DMS 273 (cell line): ENCODE measurements around the gene KANSL2.
A peak's percentile ranks its signal among the peaks of the same experiment; 100 is the strongest.
"Not testable (repeated sequence)": the region's sequence is repeated elsewhere in the genome, so short reads cannot be mapped to it uniquely, and the experiment has no call there.

Experiments
- DNase-seq: peaks from one replicate; lab custom pipeline; 2025; ENCODE audit not compliant: unreplicated experiment; lab: John Stamatoyannopoulos, UW

KANSL2 gene, protein sequence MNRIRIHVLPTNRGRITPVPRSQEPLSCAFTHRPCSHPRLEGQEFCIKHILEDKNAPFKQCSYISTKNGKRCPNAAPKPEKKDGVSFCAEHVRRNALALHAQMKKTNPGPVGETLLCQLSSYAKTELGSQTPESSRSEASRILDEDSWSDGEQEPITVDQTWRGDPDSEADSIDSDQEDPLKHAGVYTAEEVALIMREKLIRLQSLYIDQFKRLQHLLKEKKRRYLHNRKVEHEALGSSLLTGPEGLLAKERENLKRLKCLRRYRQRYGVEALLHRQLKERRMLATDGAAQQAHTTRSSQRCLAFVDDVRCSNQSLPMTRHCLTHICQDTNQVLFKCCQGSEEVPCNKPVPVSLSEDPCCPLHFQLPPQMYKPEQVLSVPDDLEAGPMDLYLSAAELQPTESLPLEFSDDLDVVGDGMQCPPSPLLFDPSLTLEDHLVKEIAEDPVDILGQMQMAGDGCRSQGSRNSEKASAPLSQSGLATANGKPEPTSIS

DNA sequence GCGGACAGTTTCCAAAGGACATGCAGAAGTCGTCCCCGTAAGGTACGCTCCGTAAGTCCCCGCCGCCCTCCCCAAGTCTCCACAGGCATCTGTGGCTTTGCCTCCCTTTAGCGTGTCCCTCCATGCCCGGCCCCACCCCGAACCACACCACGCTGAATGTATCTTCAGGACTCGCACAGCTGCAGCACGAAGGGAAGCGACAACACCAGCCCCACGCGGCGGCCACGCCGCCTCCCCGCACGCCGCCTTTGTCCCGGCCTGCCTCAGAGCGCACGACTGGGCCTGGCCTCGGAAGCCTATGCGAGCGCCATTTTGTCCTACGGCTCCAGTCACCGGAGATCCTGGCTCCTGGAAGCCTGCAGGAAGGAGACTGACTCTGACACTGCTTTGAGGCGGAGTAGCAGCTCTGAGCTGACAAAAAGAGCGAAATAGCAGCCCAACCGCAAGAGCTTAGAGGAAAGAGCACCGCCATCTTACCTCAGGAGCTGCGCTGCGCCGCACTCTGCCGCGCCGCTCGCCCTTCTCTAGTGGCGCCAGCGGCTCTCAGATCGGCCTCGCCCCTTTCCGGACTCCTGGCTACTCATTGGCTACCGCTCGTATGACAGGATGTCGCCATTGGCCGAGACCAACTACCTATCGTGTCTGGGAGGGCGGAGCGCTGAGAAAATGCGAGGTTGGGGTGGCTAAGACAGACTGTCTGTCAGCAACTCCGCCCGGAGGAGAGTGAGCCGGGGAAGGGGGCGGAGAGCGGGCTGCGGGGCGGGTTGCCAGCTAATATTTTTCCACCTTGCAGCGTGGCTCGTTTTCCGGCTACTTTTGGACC lies at the start of gene KANSL2:
KANSL2 (minus strand) TSS at position 529 of the 823 bp plus-strand sequence. CDS start 606 bp downstream, outside the sequence.
- peak; percentile 98 for DNase-seq

DNA sequence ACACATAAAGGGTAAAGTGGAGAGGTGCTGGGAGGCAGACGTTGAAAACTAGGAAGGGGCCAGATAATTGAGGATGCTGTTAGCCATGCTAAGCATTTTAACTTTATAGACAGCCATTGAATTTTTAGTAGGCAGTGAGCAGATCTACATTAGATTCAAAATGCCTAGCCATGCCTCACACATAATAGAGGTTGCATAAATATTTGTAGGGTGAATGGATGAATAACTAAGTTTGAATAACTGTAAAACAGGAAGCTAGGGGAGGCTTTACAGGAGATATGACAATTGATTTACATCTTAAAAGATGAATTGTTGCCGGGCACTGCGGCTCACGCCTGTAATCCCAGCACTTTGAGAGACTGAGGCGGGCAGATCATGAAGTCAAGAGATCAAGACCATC lies 46.8 kb upstream of the KANSL2 start:
- DNase-seq, result no peak

DNA sequence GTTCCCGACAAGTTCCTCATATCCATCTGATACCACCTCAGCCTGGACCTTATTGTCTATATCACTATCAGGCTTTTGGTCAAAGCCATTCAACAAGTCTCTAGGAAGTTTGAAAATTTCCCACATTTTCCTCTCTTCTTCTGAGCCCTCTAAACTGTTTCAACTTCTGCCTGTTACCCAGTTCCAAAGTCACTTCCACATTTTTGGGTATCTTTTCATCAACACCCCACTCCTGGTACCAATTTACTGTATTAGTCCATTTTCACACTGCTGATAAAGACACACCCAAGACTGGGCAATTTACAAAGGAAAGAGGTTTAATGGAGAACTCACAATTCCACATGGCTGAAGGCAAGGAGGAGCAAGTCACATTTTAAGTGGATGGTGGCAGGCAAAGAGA lies 38.7 kb upstream of the KANSL2 start:
- DNase-seq, result not testable (repeated sequence)

DNA sequence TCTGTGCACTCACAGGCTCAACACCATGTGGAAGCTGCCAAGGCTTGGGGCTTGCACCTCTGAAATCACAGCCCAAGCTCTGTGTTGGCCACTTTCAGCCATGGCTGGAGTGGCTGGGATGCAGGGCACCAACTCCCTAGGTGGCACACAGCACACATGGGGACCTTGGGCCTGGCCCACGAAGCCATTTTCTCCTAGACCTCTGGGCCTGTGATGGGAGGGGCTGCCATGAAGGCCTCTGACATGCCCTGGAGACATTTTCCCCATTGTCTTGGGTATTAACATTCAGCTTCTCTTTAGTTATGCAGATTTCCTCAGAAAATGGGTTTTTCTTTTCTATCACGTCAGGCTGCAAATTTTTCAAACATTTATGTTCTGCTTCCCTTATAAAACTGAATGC lies 38.1 kb upstream of the KANSL2 start:
- DNase-seq, result not testable (repeated sequence)

DNA sequence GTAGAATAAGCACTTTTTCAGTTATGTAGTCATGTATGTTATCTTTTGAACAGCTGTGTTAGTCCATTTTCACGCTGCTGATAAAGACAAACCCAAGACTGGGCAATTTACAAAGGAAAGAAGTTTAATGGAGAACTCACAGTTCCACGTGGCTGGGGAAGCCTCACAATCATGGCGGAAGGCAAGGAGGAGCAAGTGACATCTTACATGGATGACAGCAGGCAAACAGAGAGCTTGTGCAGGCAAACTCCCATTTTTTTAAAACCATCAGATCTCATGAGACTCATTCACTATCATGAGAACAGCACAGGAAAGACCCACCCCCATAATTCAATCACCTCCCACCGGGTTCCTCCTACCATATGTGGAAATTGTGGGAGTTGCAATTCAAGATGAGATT lies 37.0 kb upstream of the KANSL2 start:
- DNase-seq, result not testable (repeated sequence)

DNA sequence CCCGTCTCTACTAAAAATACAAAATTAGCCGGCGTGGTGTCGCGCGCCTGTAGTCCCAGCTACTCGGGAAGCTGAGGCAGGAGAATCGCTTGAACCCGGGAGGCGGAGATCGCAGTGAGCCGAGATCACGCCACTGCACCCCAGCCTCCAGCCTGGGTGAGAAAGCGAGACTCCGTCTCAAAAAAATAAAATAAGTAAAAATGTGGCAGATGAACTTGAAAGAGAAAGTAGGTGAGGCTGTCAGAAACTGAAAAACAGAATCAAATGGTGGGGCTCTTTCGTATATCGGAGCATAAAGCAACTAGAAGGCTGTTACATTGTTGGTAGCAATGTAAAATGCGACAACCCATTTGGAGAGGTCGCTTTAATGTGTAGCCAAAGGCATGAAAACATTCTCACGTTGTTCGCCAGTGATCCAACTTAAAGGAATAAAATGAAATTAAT lies 35.2 kb upstream of the KANSL2 start:
- peak; percentile 9 for DNase-seq

DNA sequence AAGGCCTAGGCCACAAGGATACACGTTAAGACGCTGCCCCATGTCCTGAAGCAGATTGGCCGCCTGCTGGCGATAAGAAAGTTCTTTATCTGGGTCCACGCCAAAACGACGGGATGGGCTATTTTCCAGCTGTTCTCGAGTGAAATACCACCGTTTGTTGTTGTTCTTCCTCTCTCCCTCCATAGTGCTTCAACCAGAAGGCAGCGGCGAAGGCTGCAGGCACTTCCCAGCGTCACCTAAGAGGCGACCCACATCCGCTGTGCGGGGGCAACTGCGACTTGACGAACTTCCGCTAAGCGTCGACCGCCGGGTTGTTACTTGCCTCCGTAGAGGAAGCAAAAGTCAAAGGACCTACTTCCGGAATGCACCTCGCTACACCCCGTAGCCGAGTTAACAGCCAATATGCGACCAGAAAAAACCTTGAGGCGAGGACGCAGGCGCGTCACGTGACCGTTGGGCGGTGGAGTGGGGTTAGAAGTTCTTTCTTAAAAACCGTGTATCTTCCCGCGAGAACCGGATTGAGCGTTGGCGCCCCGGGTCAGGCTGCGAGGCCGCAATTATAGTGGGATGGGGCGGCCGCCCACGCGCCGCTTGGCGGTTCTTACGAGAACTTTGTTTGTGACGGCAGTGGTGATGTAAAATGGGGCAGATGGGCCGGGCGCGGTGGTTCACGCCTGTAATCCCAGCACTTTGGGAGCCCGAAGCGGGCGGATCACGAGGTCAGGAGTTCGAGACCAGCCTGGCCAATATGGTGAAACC lies 34.6 kb upstream of the KANSL2 start, which contains the start of gene CCNT1:
CCNT1 (minus strand) TSS at position 215 of the 759 bp plus-strand sequence; CDS start at position 183, 32 bp downstream.
- DNase-seq, result peak; percentile 99

DNA sequence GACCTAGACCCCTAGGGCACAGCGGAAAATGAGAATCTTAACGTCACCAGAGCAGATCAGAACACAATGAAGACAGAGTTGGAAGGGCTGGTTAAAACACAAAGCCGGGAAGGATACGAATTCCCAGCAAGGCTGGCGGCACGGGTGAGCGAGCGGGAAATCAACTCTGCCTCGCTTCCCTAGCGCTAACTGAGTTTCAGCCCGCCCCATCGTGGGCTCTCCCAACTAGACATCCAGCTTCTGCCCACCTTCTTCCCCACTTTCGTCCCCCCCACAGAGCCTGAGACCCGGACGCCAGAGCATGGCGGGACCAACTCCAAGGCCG lies 34.1 kb upstream of the KANSL2 start:
- no peak for DNase-seq

DNA sequence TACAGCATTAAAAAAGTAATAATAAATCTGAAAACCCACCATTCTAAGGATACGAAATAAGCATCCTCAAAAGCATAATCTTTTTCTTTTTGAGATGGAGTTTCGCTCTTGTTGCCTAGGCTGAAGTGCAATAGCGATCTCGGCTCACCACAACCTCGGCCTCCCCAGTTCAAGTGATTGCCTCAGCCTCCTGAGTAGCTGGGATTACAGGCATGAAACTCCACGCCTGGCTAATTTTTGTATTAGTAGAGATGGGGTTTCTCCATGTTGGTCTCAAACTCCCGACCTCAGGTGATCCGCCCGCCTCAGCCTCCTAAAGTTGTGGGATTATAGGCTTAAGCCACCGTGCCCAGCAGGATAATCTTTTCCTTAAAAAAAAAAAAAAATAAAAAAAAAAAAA lies 30.2 kb upstream of the KANSL2 start:
- no peak for DNase-seq

DNA sequence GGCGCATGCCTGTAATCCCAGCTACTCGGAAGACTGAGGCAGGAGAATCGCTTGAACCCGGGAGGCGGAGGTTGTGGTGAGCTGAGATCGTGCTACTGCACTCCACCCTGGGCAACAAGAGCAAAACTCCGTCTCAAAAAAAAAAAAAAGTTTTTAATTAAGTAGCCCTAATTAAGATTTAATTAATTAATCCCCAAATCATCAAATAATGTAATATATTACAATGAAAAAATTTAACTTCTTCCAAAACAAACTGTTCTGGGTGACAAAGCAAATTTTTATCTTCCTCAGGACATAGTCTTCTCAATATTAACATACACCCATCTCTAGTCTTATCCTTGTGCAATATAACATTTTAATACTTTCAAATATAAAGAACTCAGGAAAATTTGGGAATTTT lies 16.8 kb upstream of the KANSL2 start:
- DNase-seq, result not testable (repeated sequence)

DNA sequence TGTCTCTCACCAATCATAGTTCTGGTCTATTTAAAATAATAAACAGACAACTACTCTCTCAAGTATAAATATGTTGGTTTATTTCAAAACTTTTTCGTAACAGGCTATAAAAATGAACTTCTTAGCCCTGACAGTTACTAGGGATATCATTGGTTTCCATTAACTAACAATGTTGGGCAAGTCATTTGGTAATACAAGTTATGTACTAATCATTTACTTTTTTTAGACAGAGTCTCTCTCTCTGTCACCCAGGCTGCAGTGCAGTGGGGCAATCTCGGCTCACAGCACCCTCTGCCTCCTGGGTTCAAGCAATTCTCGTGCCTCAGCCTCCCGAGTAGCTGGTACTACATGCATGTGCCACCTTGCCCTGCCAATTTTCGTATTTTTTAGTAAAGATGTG lies 14.6 kb upstream of the KANSL2 start:
- no peak for DNase-seq

DNA sequence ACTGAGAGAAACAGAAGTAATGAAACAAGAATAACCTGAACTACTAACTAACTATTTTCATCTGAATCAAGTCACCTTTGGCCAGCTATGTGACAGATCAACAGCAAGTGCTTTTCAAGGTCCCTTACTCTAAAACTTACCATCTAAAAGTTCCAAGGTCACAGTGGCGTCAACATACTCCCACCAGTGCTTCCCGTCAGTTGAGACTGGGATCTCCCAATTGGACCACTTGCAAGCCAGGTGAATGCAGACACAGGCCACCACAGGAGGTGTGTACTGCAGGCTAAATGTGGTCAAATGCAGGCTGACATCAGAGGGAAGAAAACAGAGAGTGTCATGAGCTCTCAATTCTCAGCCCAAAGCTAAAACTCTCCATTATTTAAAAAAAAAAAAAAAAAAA lies 13.8 kb upstream of the KANSL2 start:
- no peak for DNase-seq

DNA sequence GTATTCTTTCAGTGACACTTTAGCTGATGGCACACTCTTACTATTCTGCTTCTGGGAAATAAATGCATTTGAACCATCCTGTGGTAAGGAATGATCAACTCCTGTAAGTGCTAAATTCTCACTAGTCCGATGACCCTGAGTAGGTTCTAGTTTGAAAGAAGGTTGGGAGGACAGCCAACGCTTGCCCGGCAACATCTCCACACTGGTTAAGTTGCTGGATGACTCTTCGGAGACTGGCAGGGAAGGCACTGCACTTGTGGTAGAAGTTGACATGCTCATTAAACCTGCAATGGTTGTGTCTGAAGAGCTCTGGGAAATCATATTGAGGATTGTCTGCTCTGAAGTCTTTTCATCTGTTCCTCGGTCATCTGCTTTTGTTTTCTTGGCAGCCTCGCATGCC lies 12.0 kb upstream of the KANSL2 start:
- no peak for DNase-seq

DNA sequence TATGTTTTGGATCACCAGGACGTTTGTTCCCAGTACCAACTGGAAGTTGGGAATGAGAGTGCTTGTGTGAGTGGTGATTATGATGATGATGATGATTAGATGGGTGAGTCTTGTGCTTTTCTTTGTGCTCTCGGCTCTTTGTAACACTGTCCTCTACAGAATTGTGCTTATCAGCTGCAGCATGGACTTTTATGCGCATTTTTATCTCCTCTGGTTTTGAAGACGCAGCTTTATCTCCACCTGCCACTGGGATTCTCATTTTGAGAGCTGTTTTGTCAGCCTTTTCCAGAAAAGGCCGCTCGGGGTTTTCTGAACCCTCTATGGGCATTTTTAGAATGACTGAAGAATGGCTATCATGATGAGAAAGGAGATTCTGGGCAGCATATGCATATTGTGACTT lies 11.5 kb upstream of the KANSL2 start:
- DNase-seq, result no peak

DNA sequence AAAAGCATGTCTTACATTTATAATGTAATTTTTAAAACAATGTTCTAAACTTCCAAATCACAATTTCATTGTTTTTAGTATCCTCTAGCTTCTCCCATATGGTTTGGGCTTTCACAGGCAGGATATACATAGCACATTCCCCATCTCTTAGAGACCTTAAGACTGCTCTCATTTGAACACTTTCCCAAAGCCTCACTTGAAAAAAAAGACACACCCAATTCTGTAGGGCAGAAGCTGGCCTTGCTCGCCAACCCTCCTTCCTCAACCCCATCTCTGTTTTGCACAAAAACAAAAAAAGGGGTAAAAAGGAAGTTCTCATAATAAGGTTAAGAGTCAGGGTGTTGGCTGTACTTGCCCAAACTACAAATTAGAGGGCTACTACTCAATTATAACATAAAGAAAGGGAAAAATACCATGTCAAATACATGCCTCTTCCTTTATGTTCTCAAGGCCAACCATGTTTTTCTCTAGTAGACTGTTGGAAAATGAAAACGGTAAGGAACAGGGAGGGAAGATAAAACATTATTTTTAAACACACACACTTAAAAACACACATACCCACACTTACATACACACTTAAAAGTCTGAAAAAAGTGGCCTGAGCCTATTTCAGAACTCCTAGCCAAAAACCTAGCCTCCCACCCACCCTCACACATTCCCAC lies 9.9 kb upstream of the KANSL2 start:
- DNase-seq, result no peak

DNA sequence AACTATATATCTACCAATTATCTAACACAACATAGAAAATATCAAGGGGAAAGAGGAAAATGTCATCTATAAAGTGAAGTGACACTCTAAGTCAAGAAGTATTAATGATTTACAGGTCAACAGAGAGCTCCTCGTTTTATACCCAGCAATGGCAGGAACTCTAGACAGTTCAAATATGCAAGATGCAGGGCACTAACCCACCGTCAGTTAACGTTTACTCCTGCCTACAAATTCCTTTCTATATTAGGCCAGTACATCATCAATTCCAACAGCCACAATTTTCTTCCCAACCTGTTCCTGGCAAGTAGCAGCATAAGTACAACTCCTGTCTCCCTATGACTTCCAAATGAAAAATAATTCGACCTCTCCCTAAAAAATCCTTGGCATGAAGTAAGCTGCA lies 9.0 kb upstream of the KANSL2 start:
- no peak for DNase-seq

DNA sequence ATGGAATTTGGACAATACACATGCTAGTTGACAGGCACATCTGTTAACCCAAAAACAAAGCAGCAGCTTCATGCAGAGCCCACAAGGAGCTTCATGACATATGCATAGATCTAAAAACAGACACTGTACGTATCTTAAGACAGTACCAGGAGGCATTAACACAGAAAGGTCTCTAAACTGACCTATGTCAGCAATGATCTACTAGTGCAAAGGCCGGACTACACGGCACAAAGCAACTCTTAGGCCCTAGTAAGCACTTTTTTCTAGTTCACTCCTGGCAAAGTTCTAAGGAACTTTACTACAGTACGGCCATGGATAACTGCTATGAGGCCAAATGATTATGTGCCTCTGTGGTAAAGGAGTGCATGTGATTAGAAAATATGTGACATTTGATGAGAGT lies 8.4 kb upstream of the KANSL2 start:
- DNase-seq, result no peak

DNA sequence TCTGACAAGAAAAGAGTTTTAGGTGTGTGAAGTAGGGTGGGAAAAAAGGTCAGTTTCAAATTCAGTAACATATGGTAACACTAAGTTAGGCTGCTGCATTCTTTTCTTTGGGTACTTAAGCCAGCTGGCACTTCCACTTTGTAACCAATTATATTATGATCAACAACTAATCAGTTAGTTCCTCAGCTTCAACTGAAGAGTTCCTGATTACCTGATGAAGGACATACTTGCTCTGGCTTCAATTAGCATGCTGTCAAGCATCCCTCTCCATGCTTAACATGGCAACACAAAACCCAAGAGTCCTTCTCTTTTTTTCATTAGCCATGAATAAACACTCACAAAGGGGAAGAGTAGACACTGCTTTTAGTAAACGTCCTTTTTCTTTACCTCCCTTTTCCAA lies 6.8 kb upstream of the KANSL2 start:
- peak; percentile 16 for DNase-seq

DNA sequence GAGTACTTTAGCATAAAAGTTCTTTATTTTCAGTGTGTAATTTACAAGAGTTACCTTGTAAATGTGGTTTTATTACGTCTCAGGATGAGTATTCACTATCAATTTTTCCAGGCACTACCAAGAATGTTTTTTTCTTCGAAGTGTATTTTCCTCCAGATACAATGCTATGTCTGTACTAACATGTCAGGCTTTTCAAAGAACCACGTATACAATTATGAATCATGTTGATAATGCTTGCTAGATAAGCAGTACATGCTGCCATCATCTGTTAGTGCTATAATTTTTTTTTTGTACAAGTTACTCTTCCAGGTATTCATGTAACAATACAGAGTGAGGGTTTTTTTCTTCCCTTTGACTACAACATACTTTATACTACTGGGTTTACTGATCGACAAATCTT lies 5.6 kb upstream of the KANSL2 start:
- no peak for DNase-seq

DNA sequence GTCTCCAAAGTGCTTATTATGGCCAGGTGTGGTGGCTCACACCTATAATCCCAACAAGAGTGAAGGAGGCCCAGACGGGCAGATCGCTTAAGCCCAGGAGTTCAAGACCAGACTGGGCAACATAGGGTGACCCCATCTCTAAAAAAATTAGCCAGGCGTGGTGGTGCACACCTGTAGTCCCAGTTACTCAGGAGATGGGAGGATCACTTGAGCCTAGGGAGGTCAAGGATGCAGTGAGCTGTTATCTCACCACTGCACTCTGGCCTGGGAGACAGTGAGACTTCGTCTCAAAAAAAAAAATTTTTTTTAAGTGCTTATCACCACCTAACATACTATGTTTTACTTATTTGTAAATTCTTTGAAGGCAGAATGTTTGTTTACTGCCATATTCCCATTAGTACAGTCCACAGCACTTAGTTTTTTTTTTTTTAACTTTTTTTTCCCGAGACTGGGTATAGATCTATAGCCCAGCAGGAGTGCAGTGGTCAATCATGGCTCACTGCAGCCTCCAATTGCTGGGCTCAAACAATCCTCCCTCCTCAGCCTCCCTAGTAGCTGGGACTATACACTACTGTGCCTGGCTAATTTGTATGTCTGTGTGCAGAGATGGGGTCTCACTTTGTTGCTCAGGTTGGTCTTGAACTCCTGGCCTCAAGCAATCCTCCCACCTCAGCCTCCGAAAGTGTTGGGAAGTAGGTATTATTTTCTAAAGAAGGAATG lies 4.7 kb upstream of the KANSL2 start:
- no peak for DNase-seq
